GM23338 (cell line): ENCODE results near the gene RFX7. TPM values are rescaled to one million over a fixed set of nuclear protein-coding genes. Genes with fewer than 3 reads are reported as not detected.
A peak's percentile ranks its signal among the peaks of the same experiment; 100 is the strongest.

Experiments used
- ATAC-seq: fragments of 200-7000 bp; cut with Tn5 transposase; 3 replicates; pipeline ENCODE4 v1.9.1; 2020
- DNase-seq: peaks from one replicate; pipeline ENCODE4 v3.0.0-alpha.2; 2015; ENCODE audit warnings: low spot score
- H2AFZ ChIP-seq: fragments of 200-600 bp; sonication (generic); 2 replicates; pipeline ENCODE4 v1.8.0; 2016; ENCODE audit warnings: antibody characterized with exemption, mild to moderate bottlenecking, moderate library complexity
- H3F3A ChIP-seq: fragments of 200-600 bp; sonication (generic); replicated peaks from 2 replicates; pipeline ENCODE4 v1.8.0; 2017; ENCODE audit warnings: antibody characterized with exemption, mixed run types, low read depth
- H3K27ac ChIP-seq: fragments of 200-600 bp; sonication (generic); 2 replicates; pipeline ENCODE4 v1.6.1; 2016; ENCODE audit warnings: low read depth
- H3K27me3 ChIP-seq: fragments of 200-600 bp; sonication (generic); 2 replicates; pipeline ENCODE4 v1.8.0; 2016; ENCODE audit warnings: mild to moderate bottlenecking, mixed run types, moderate library complexity; ENCODE audit not compliant: insufficient read depth
- H3K36me3 ChIP-seq: fragments of 200-600 bp; sonication (generic); 2 replicates; pipeline ENCODE4 v1.8.0; 2016; ENCODE audit warnings: mild to moderate bottlenecking; ENCODE audit not compliant: insufficient read depth
- H3K4me1 ChIP-seq: fragments of 200-600 bp; sonication (generic); 2 replicates; pipeline ENCODE4 v1.8.0; 2016; ENCODE audit warnings: mild to moderate bottlenecking, moderate library complexity; ENCODE audit not compliant: insufficient read depth
- H3K4me2 ChIP-seq: fragments of 200-600 bp; sonication (generic); 2 replicates; pipeline ENCODE4 v1.7.1; 2017; ENCODE audit warnings: mixed run types
- H3K4me3 ChIP-seq: fragments of 200-600 bp; sonication (generic); 2 replicates; pipeline ENCODE4 v1.6.1; 2016; ENCODE audit warnings: mixed run types
- H3K79me2 ChIP-seq: fragments of 200-600 bp; sonication (generic); replicated peaks from 2 replicates; pipeline ENCODE4 v1.8.0; 2017; ENCODE audit warnings: mild to moderate bottlenecking; ENCODE audit not compliant: insufficient read depth
- H3K9me2 ChIP-seq: fragments of 200-600 bp; sonication (generic); 2 replicates; pipeline ENCODE4 v1.8.0; 2017; ENCODE audit not compliant: insufficient read depth
- H4K20me1 ChIP-seq: fragments of 200-600 bp; sonication (generic); replicated peaks from 2 replicates; pipeline ENCODE4 v1.8.0; 2017; ENCODE audit warnings: mild to moderate bottlenecking; ENCODE audit not compliant: insufficient read depth
- H3K27ac Mint-ChIP-seq: 2 replicates; pipeline ENCODE4 v1.8.0; 2020; ENCODE audit warnings: inconsistent platforms, mild to moderate bottlenecking, moderate library complexity, mixed read lengths
- H3K27me3 Mint-ChIP-seq: 3 replicates; pipeline ENCODE4 v1.8.0; 2022; ENCODE audit warnings: low read depth, mild to moderate bottlenecking, moderate library complexity, mixed read lengths, inconsistent platforms; ENCODE audit not compliant: insufficient read depth, poor library complexity
- H3K36me3 Mint-ChIP-seq: 3 replicates; pipeline ENCODE4 v1.8.0; 2021; ENCODE audit warnings: low read depth, mild to moderate bottlenecking, inconsistent platforms, moderate library complexity, mixed read lengths
- H3K4me1 Mint-ChIP-seq: 3 replicates; pipeline ENCODE4 v1.8.0; 2020; ENCODE audit warnings: mild to moderate bottlenecking, inconsistent platforms, mixed read lengths
- H3K4me3 Mint-ChIP-seq: 3 replicates; pipeline ENCODE4 v1.8.0; 2021; ENCODE audit warnings: moderate library complexity, mild to moderate bottlenecking, inconsistent platforms, mixed read lengths
- H3K9me3 Mint-ChIP-seq: 3 replicates; pipeline ENCODE4 v1.8.0; 2020; ENCODE audit warnings: moderate library complexity, mild to moderate bottlenecking, inconsistent platforms, mixed read lengths
- CREB1 ChIP-seq: fragments of 250-450 bp; sonication (Bioruptor Pico); IDR thresholded peaks from 2 replicates; pipeline ENCODE4 v1.5.0; 2020; ENCODE audit warnings: low read depth, mild to moderate bottlenecking, moderate library complexity
- CTCF ChIP-seq, 2 experiments: fragments of 200-600 bp in 1 of 2; sonication (generic) in 1 of 2; conservative IDR thresholded peaks; 2 replicates each; pipeline versions ENCODE4 v1.5.1 to v1.6.1; 2016 to 2017; ENCODE audit warnings: antibody characterized with exemption in 2 of 2, low read depth in 2 of 2, mild to moderate bottlenecking in 2 of 2, moderate library complexity in 1 of 2
- EZH2phosphoT487 ChIP-seq: fragments of 200-600 bp; sonication (generic); IDR thresholded peaks from one replicate; pipeline ENCODE4 v1.8.1; 2018; ENCODE audit warnings: antibody characterized with exemption; ENCODE audit not compliant: unreplicated experiment
- POLR2AphosphoS5 ChIP-seq: IDR thresholded peaks from 2 replicates; pipeline ENCODE4 v1.6.1; 2016; ENCODE audit warnings: antibody characterized with exemption, low read depth
- ZNF114 ChIP-seq: fragments of 250-450 bp; sonication (Bioruptor Pico); IDR thresholded peaks from 2 replicates; pipeline ENCODE4 v1.5.0; 2020; ENCODE audit warnings: mild to moderate bottlenecking, moderate library complexity
- ZNF462 ChIP-seq: fragments of 250-450 bp; sonication (Bioruptor Pico); IDR thresholded peaks from 2 replicates; pipeline ENCODE4 v1.5.0; 2020; ENCODE audit warnings: mild to moderate bottlenecking, moderate library complexity
- polyA plus RNA-seq: library from polyadenylated mRNA; unstranded; fragments of >200 nt; fragmentation: Nextera tagmentation; extraction: Ambion mirVana; gene quantifications from 2 replicates; pipeline ENCODE4 v1.2.1, GENCODE V29; 2016
- total RNA-seq: library from RNA; depleted of rRNA; stranded (reverse); fragments of >200 nt; shearing (Covaris generic); gene quantifications from 2 replicates; pipeline ENCODE4 v1.2.3, GENCODE V29; 2014

The RFX7 gene
- total and polyA plus RNA-seq, 2 experiments from 2014 or later = 17.6 to 33.6 TPM

- peak overlapping the region; percentile 97 for H3K27ac Mint-ChIP-seq
- Histone ChIP-seq H2AFZ (peak overlapping the region; percentile 26; the same call in 1 of the 2 replicates), H3K79me2 (peaks cover 19% of the 10 kb centered on the region), H3K27ac (peak overlapping the region; percentile 96), H3K27me3 (no peaks in the 10 kb centered on the region), H3K4me3 (peak overlapping the region; percentile 56), H3F3A (peaks cover 5% of the 10 kb centered on the region; the same call in 1 of the 2 replicates), H4K20me1 (no peaks in the 10 kb centered on the region), H3K4me1 (peaks cover 27% of the 10 kb centered on the region), H3K36me3 (no peaks in the 10 kb centered on the region), H3K9me2 (no peaks in the 10 kb centered on the region), H3K4me2 (peak overlapping the region; percentile 76)
- peak overlapping the region; percentile 98 for H3K4me3 Mint-ChIP-seq
- peaks cover 12% of the 10 kb centered on the region for H3K27me3 Mint-ChIP-seq
- no peaks in the 10 kb centered on the region for H3K9me3 Mint-ChIP-seq
- peak; percentile 96 for DNase-seq
- peaks cover 27% of the 10 kb centered on the region for H3K4me1 Mint-ChIP-seq
- no peak for TF ChIP-seq EZH2phosphoT487
- TF ChIP-seq ZNF114 = peak; percentile 51; the same call in 1 of the 2 replicates
- no peak for TF ChIP-seq POLR2AphosphoS5
- TF ChIP-seq ZNF462 = 0 out of 2 replicates have a peak, but pooled peaks have one; percentile 27
- TF ChIP-seq CTCF (conservative IDR thresholded peaks at IDR 0.05; ENCODE audit: low read depth in 2 of 2) = peak; percentile 100
- TF ChIP-seq CREB1 = peak; percentile 73
- peak; percentile 65 for ATAC-seq
- peaks cover 3% of the 10 kb centered on the region; the same call in 1 of the 3 replicates for H3K36me3 Mint-ChIP-seq
Measured at GRCh38 chr15:56245871-56246814, 2.5 kb upstream of the RFX7 start.
